Measurements from ENCODE around the gene WIPF1. TPM values are rescaled to one million over a fixed set of nuclear protein-coding genes. Genes with fewer than 3 reads are reported as not detected.

The WIPF1 gene
- polyA plus RNA-seq, 1 of the 3 experiments (the other 2 are of a cell fraction), result 56.7 TPM

- POLR2A ChIA-PET, result interaction anchor here (0.7 to 0.9 kb wide), 2 partner anchors 10 to 89 kb away, joined by 3 read pairs; no protein-coding TSS in a partner anchor
- peak overlapping the region; percentile 96 to 98 for H3K27ac ChIP-seq (ENCODE audit: low read depth in 2 of 2, low read length in 1 of 2)
- TF ChIP-seq CTCF (IDR thresholded peaks at IDR 0.05) (no peak), JUND (IDR thresholded peaks at IDR 0.05) (no peak), SIN3A (IDR thresholded peaks at IDR 0.05; ENCODE audit: borderline replicate concordance, low read depth, low read length) (no peak), ELF1 (IDR thresholded peaks at IDR 0.05) (no peak), FOSL2 (IDR thresholded peaks at IDR 0.05; ENCODE audit: borderline replicate concordance, low read depth) (no peak), EZH2phosphoT487 (IDR thresholded peaks at IDR 0.05; ENCODE audit: borderline replicate concordance, low read depth) (no peak), FOXJ3 (CRISPR knock-in tag; IDR thresholded peaks at IDR 0.05) (no peak), IRF3 (IDR thresholded peaks at IDR 0.05; ENCODE audit: low read depth, low read length) (no peak), MXI1 (IDR thresholded peaks at IDR 0.05; ENCODE audit: low read depth, low read length) (no peak), TCF12 (IDR thresholded peaks at IDR 0.05) (no peak), MAX (IDR thresholded peaks at IDR 0.05; ENCODE audit: low read depth) (no peak)
- 0 out of 4 replicates have a peak overlapping the region, but pooled peaks of 1 of the 2 experiments have one; percentile 17 for H3K4me3 ChIP-seq (ENCODE audit: low read depth in 2 of 2, low read length in 1 of 2)
- H3K4me1 ChIP-seq (ENCODE audit: control insufficient read depth in 1 of 2, insufficient read depth in 2 of 2, low read depth in 1 of 2, low read length in 1 of 2), result peaks cover 50 to 65% of the 10 kb centered on the region in 2 experiments
- peak overlapping the region; percentile 65 for H3K4me2 ChIP-seq
- peaks cover 41% of the 10 kb centered on the region for H3K79me2 ChIP-seq (ENCODE audit: insufficient read depth)
- no peak for DNase-seq
- no peaks in the 10 kb centered on the region for H3K36me3 ChIP-seq (replicated peaks in 1 of 2; ENCODE audit: control insufficient read depth in 1 of 2, insufficient read depth in 2 of 2, low read length in 1 of 2)
- CTCF ChIA-PET, result interaction anchor here (1.0 to 4.2 kb wide), 2 partner anchors 11 to 94 kb away, joined by 7 to 35 read pairs; no protein-coding TSS in a partner anchor
- peaks cover 41% of the 10 kb centered on the region for H3F3A ChIP-seq (replicated peaks; ENCODE audit: insufficient read depth)
- H3K9me3 ChIP-seq, result no peaks in the 10 kb centered on the region
- peak overlapping the region; percentile 37; the same call in 1 of the 2 replicates for H3K9ac ChIP-seq
- no peaks in the 10 kb centered on the region for H3K27me3 ChIP-seq (ENCODE audit: insufficient read depth)
- no peaks in the 10 kb centered on the region for H4K20me1 ChIP-seq (ENCODE audit: insufficient read depth)
- H3K9me2 ChIP-seq, result no peaks in the 10 kb centered on the region
- peak overlapping the region; percentile 63; the same call in 1 of the 2 replicates for H2AFZ ChIP-seq (ENCODE audit: low read depth)
Measured at GRCh38 chr2:174593041-174593440, 4.6 kb downstream of the WIPF1 start.

DNA sequence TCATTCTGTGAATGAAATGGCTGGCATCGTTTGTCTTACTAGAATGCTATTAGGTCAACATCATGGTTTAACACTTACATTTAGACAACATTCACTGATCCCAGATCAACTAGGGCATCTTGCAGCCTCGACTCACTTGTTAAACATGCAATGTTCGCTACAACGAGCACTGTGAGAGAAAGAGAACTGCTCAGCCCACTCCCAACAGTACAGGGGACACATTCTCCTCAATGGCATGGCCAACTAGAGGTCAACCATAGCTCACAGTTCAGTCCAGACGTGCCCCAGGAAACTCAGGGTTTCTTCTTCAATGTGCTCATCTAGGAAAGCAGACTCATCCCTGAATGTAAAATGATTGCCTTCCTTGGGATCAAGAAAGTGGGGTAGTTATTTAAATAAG lies 5.9 kb downstream of the WIPF1 start:
- Histone ChIP-seq H3K27ac (ENCODE audit: low read depth in 2 of 2, low read length in 1 of 2) (peak overlapping the region; percentile 82 to 86), H3K4me1 (ENCODE audit: control insufficient read depth in 1 of 2, insufficient read depth in 2 of 2, low read depth in 1 of 2, low read length in 1 of 2) (peaks cover 38 to 65% of the 10 kb centered on the region in 2 experiments)

More for the DNA sequence above, 5.9 kb downstream of the WIPF1 start:
- H3K9ac ChIP-seq, result no peak overlapping the region
- TF ChIP-seq, protein P1, sequence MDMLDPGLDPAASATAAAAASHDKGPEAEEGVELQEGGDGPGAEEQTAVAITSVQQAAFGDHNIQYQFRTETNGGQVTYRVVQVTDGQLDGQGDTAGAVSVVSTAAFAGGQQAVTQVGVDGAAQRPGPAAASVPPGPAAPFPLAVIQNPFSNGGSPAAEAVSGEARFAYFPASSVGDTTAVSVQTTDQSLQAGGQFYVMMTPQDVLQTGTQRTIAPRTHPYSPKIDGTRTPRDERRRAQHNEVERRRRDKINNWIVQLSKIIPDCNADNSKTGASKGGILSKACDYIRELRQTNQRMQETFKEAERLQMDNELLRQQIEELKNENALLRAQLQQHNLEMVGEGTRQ (IDR thresholded peaks at IDR 0.05; ENCODE audit: borderline replicate concordance, low read depth, low read length), result no peak
- no peak for TF ChIP-seq FOSL2 (IDR thresholded peaks at IDR 0.05; ENCODE audit: borderline replicate concordance, low read depth)
- no peak for TF ChIP-seq GABPA (IDR thresholded peaks at IDR 0.05; ENCODE audit: low read depth)
- no peak for TF ChIP-seq JUND (IDR thresholded peaks at IDR 0.05)
- no peak for TF ChIP-seq NFIC (IDR thresholded peaks at IDR 0.05; ENCODE audit: borderline replicate concordance)
- no peak for TF ChIP-seq FOXJ3 (CRISPR knock-in tag; IDR thresholded peaks at IDR 0.05)
- no peak for TF ChIP-seq TEAD4 (IDR thresholded peaks at IDR 0.05; ENCODE audit: borderline replicate concordance, insufficient read depth)
- no peak for TF ChIP-seq RAD21 (IDR thresholded peaks at IDR 0.05; ENCODE audit: low read length)
- no peak for TF ChIP-seq RCOR1 (IDR thresholded peaks at IDR 0.05; ENCODE audit: low read length)
- no peak for TF ChIP-seq RXRA (IDR thresholded peaks at IDR 0.05; ENCODE audit: borderline replicate concordance, low read depth)
- TF ChIP-seq ELF1 (IDR thresholded peaks at IDR 0.05), result no peak
- no peak for TF ChIP-seq NRF1 (IDR thresholded peaks at IDR 0.05; ENCODE audit: low read depth, low read length)
- no peak for TF ChIP-seq SIN3A (IDR thresholded peaks at IDR 0.05; ENCODE audit: borderline replicate concordance, low read depth, low read length)
- TF ChIP-seq, protein P2, sequence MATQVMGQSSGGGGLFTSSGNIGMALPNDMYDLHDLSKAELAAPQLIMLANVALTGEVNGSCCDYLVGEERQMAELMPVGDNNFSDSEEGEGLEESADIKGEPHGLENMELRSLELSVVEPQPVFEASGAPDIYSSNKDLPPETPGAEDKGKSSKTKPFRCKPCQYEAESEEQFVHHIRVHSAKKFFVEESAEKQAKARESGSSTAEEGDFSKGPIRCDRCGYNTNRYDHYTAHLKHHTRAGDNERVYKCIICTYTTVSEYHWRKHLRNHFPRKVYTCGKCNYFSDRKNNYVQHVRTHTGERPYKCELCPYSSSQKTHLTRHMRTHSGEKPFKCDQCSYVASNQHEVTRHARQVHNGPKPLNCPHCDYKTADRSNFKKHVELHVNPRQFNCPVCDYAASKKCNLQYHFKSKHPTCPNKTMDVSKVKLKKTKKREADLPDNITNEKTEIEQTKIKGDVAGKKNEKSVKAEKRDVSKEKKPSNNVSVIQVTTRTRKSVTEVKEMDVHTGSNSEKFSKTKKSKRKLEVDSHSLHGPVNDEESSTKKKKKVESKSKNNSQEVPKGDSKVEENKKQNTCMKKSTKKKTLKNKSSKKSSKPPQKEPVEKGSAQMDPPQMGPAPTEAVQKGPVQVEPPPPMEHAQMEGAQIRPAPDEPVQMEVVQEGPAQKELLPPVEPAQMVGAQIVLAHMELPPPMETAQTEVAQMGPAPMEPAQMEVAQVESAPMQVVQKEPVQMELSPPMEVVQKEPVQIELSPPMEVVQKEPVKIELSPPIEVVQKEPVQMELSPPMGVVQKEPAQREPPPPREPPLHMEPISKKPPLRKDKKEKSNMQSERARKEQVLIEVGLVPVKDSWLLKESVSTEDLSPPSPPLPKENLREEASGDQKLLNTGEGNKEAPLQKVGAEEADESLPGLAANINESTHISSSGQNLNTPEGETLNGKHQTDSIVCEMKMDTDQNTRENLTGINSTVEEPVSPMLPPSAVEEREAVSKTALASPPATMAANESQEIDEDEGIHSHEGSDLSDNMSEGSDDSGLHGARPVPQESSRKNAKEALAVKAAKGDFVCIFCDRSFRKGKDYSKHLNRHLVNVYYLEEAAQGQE (IDR thresholded peaks at IDR 0.05; ENCODE audit: low read depth, low read length), result no peak
- H4K20me1 ChIP-seq (ENCODE audit: insufficient read depth), result no peaks in the 10 kb centered on the region
- H3K79me2 ChIP-seq (ENCODE audit: insufficient read depth), result peaks cover 50% of the 10 kb centered on the region
- no peaks in the 10 kb centered on the region for H3K9me3 ChIP-seq
- H3K27me3 ChIP-seq (ENCODE audit: insufficient read depth), result no peaks in the 10 kb centered on the region
- H3K4me2 ChIP-seq, result peak overlapping the region; percentile 35
- H2AFZ ChIP-seq (ENCODE audit: low read depth), result no peak overlapping the region
- POLR2A ChIA-PET, result no interaction called here
- H3K4me3 ChIP-seq (ENCODE audit: low read depth in 2 of 2, low read length in 1 of 2), result no peak overlapping the region
- peaks cover 30% of the 10 kb centered on the region for H3F3A ChIP-seq (replicated peaks; ENCODE audit: insufficient read depth)
- no peak for DNase-seq
- H3K36me3 ChIP-seq (replicated peaks in 1 of 2; ENCODE audit: control insufficient read depth in 1 of 2, insufficient read depth in 2 of 2, low read length in 1 of 2), result no peaks in the 10 kb centered on the region
- 80% methylated on average over 5 of the region's 5 CpGs for WGBS (ENCODE audit: low lambda C conversion rate)
- H3K9me2 ChIP-seq, result no peaks in the 10 kb centered on the region
- CTCF ChIA-PET, result interaction anchor here (0.6 to 4.2 kb wide), 5 partner anchors 12 to 141 kb away, joined by 3 to 35 read pairs (median 4); no protein-coding TSS in a partner anchor
